Measurements from ENCODE around the gene TINAGL1. TPM values are rescaled to one million over a fixed set of nuclear protein-coding genes. Genes with fewer than 3 reads are reported as not detected.

Gene TINAGL1
- total and polyA plus RNA-seq, 7 donors, result 21.0 to 238 (median 87.9) TPM

GRCh38 chr1:31593770-31594632 is 17.7 kb downstream of the TINAGL1 start:
- H3K4me3 ChIP-seq, result no peak overlapping the region
- 30 to 46% methylated on average over 10 of the region's 10 CpGs for WGBS, 2 donors
- H3K27me3 ChIP-seq, result no peaks in the 10 kb centered on the region
- peak; percentile 87 for DNase-seq
- H3K4me1 ChIP-seq, result peaks cover 0 to 16% (median 13%) of the 10 kb centered on the region in 4 donors
- intact Hi-C loops (cut with DNase I), result loop anchor here (1.0 kb wide), 1 partner anchor 30 kb away; no protein-coding TSS in a partner anchor
- no peaks in the 10 kb centered on the region for H3K36me3 ChIP-seq
- no peak overlapping the region for H3K27ac ChIP-seq
- peak in 2 of 4 donors; percentile 48 to 51 for TF ChIP-seq POLR2AphosphoS5 (IDR thresholded peaks at IDR 0.05)
- TF ChIP-seq POLR2A (IDR thresholded peaks at IDR 0.05), result no peak
- TF ChIP-seq CTCF (IDR thresholded peaks at IDR 0.05), result peak; percentile 81 to 95 (median 88)
- TF ChIP-seq EP300 (IDR thresholded peaks at IDR 0.05), result no peak
- H3K9me3 ChIP-seq, result no peaks in the 10 kb centered on the region

GRCh38 chr1:31595836-31596736 is 19.8 kb downstream of the TINAGL1 start:
- H3K9me3 ChIP-seq, result no peaks in the 10 kb centered on the region
- H3K36me3 ChIP-seq, result no peaks in the 10 kb centered on the region
- H3K4me1 ChIP-seq, result peaks cover 0 to 10% (median 9%) of the 10 kb centered on the region in 4 donors
- H3K27me3 ChIP-seq, result no peaks in the 10 kb centered on the region
- no peak overlapping the region for H3K4me3 ChIP-seq
- 82 to 92% methylated on average over 4 of the region's 4 CpGs for WGBS, 2 donors
- intact Hi-C loops (cut with DNase I), result no loop called here
- DNase-seq, result no peak
- H3K27ac ChIP-seq, result peak overlapping the region in 1 of 4 donors; percentile 14
- no peak for TF ChIP-seq POLR2AphosphoS5 (IDR thresholded peaks at IDR 0.05)
- TF ChIP-seq POLR2A (IDR thresholded peaks at IDR 0.05), result no peak
- TF ChIP-seq EP300 (IDR thresholded peaks at IDR 0.05), result no peak
- TF ChIP-seq CTCF (IDR thresholded peaks at IDR 0.05), result no peak

GRCh38 chr1:31596737-31597097 is 20.4 kb downstream of the TINAGL1 start:
- intact Hi-C loops (cut with DNase I), result no loop called here
- 6 to 11% methylated on average over 6 of the region's 6 CpGs for WGBS, 2 donors
- Histone ChIP-seq H3K9me3 (no peaks in the 10 kb centered on the region), H3K36me3 (no peaks in the 10 kb centered on the region), H3K4me1 (peaks cover 0 to 6% (median 5%) of the 10 kb centered on the region in 4 donors), H3K27ac (peak overlapping the region in 1 of 4 donors; percentile 14), H3K27me3 (no peaks in the 10 kb centered on the region), H3K4me3 (no peak overlapping the region)
- TF ChIP-seq POLR2A (IDR thresholded peaks at IDR 0.05), result no peak
- no peak for TF ChIP-seq EP300 (IDR thresholded peaks at IDR 0.05)
- no peak for TF ChIP-seq POLR2AphosphoS5 (IDR thresholded peaks at IDR 0.05)
- no peak for TF ChIP-seq CTCF (IDR thresholded peaks at IDR 0.05)
- DNase-seq, result no peak

- intact Hi-C loops (cut with DNase I), result no loop called here
- Histone ChIP-seq H3K27me3 (no peaks in the 10 kb centered on the region), H3K36me3 (no peaks in the 10 kb centered on the region), H3K27ac (no peak overlapping the region), H3K4me3 (no peak overlapping the region), H3K4me1 (no peaks in the 10 kb centered on the region), H3K9me3 (no peaks in the 10 kb centered on the region)
- 88 to 89% methylated on average over 7 of the region's 7 CpGs for WGBS, 2 donors
- TF ChIP-seq EP300 (IDR thresholded peaks at IDR 0.05) (no peak), POLR2A (IDR thresholded peaks at IDR 0.05) (no peak), POLR2AphosphoS5 (IDR thresholded peaks at IDR 0.05) (no peak), CTCF (IDR thresholded peaks at IDR 0.05) (no peak)
- no peak for DNase-seq
Measured at GRCh38 chr1:31598980-31599379, 22.7 kb downstream of the TINAGL1 start.
